ENCODE measurements around the gene NCMAP. TPM values are rescaled to one million over a fixed set of nuclear protein-coding genes. Genes with fewer than 3 reads are reported as not detected.

Gene NCMAP
- total RNA-seq, 2 experiments from 2014 or later = 0.11 to 0.20 TPM

DNA sequence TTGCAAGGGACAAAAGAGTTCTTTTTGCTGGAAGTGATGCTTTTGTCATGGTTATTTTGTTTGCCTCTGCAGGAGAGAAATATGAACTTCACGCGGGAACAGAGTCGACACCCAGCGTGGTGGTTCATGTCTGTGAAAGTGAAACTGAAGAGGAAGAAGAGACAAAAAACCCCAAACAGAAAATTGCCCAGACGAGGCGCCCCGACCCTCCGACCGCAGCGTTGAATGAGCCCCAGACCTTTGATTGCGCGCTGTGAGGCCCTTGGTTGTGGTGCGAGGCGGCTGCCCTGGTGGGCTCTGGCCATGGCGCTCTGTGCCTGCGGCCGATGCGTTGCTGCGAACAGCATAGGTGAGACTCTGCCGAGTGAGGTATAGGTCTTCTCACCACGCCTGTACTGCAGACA lies 20.9 kb upstream of the NCMAP start:
- Mint-ChIP-seq H3K4me1 (ENCODE audit: low read depth) (peaks cover 63% of the 10 kb centered on the region), H3K27me3 (no peaks in the 10 kb centered on the region)

DNA sequence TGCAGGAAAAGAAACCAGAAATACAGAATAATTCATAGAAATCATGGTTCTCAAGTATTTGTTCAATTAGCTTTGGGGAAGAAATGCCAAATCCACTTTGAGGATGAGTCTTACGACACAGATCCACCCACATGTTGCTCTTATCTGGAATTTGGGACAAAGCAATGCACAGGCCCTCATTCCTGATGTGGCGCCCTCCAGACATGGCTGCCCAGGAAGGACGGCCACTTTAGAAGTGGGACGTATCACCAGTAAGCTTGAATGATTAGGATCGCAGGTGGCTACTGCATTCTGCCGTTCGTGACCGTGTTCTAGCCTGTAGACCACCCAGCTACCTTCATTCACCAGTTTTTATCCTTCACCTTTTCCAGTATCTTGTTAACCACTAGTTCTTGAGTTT lies 20.1 kb upstream of the NCMAP start:
- ATAC-seq = no peak
- intact Hi-C loops (cut with micrococcal nuclease) = loop anchor here (5.0 to 10.0 kb wide), 3 partner anchors 33 to 118 kb away; partner anchors contain the start of genes NIPAL3 and RCAN3
- Mint-ChIP-seq H3K27ac (peak overlapping the region; percentile 98), H3K4me3 (peak overlapping the region; percentile 72), H3K27me3 (no peaks in the 10 kb centered on the region), H3K4me1 (ENCODE audit: low read depth) (peaks cover 68% of the 10 kb centered on the region), H3K9me3 (peaks cover 5% of the 10 kb centered on the region), H3K36me3 (ENCODE audit: low read depth) (peaks cover 66% of the 10 kb centered on the region)
- CTCF ChIA-PET = interaction anchor here (0.8 to 3.7 kb wide), 15 partner anchors 10 to 345 kb away, joined by 3 to 35 read pairs (median 4); partner anchors contain the start of genes NIPAL3 and RCAN3
- POLR2A ChIA-PET = interaction anchor here (0.6 to 1.8 kb wide), 21 partner anchors 10 to 144 kb away, joined by 3 to 8 read pairs (median 4); partner anchors contain the start of genes NIPAL3, RCAN3 and SRRM1
- TF ChIP-seq, protein P1, sequence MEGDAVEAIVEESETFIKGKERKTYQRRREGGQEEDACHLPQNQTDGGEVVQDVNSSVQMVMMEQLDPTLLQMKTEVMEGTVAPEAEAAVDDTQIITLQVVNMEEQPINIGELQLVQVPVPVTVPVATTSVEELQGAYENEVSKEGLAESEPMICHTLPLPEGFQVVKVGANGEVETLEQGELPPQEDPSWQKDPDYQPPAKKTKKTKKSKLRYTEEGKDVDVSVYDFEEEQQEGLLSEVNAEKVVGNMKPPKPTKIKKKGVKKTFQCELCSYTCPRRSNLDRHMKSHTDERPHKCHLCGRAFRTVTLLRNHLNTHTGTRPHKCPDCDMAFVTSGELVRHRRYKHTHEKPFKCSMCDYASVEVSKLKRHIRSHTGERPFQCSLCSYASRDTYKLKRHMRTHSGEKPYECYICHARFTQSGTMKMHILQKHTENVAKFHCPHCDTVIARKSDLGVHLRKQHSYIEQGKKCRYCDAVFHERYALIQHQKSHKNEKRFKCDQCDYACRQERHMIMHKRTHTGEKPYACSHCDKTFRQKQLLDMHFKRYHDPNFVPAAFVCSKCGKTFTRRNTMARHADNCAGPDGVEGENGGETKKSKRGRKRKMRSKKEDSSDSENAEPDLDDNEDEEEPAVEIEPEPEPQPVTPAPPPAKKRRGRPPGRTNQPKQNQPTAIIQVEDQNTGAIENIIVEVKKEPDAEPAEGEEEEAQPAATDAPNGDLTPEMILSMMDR (IDR thresholded peaks at IDR 0.05) = no peak
- no peak for DNase-seq

More for the DNA sequence above, 20.9 kb upstream of the NCMAP start:
- CTCF ChIA-PET = interaction anchor here (0.8 to 3.7 kb wide), 12 partner anchors 9 to 345 kb away, joined by 3 to 35 read pairs (median 6); partner anchors contain the start of genes NIPAL3 and RCAN3
- H3K36me3 Mint-ChIP-seq (ENCODE audit: low read depth) = peaks cover 64% of the 10 kb centered on the region
- peak; percentile 77 for ATAC-seq
- peak overlapping the region; percentile 72 for H3K4me3 Mint-ChIP-seq
- intact Hi-C loops (cut with micrococcal nuclease) = loop anchor here (5.0 to 10.0 kb wide), 3 partner anchors 33 to 118 kb away; partner anchors contain the start of genes NIPAL3 and RCAN3
- peak overlapping the region; percentile 98 for H3K27ac Mint-ChIP-seq
- peak; percentile 90 for DNase-seq
- peaks cover 5% of the 10 kb centered on the region for H3K9me3 Mint-ChIP-seq
- POLR2A ChIA-PET = interaction anchor here (0.7 to 1.8 kb wide), 14 partner anchors 9 to 143 kb away, joined by 3 to 8 read pairs (median 5); partner anchors contain the start of genes NIPAL3 and SRRM1
- TF ChIP-seq, protein P1 (IDR thresholded peaks at IDR 0.05) = no peak

DNA sequence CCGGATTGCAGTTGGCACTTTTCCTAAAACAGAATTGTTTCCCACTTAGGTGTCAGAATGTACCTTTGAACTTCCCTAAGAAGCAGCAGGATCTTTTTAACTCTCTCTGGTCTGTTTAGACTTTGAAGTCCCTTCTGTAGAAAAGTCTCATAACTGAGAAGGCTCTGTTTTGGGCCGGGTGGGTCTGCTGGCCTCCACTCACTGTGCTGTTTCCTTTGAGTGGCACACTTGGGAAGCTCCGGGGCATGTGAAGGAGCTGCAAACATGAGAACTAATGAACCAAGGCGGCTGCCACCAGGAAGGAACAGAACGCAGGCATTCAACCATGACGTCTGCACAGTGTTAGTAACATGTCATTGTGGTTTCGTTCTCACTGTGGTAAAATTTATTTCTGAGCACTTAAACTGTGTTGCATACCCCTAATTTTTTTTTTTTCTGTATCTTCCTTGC lies 19.5 kb upstream of the NCMAP start:
- Mint-ChIP-seq H3K27ac (peak overlapping the region; percentile 98), H3K4me1 (ENCODE audit: low read depth) (peaks cover 71% of the 10 kb centered on the region), H3K27me3 (no peaks in the 10 kb centered on the region), H3K36me3 (ENCODE audit: low read depth) (peaks cover 63% of the 10 kb centered on the region), H3K9me3 (peaks cover 5% of the 10 kb centered on the region), H3K4me3 (peak overlapping the region; percentile 72)
- ATAC-seq (peak; percentile 61), DNase-seq (peak; percentile 84)
- intact Hi-C loops (cut with micrococcal nuclease) = loop anchor here (5.0 to 10.0 kb wide), 3 partner anchors 34 to 119 kb away; partner anchors contain the start of genes NIPAL3 and RCAN3
- ChIA-PET CTCF (interaction anchor here (0.9 to 3.7 kb wide), 10 partner anchors 10 to 152 kb away, joined by 3 to 35 read pairs (median 10); partner anchors contain the start of genes NIPAL3 and RCAN3), POLR2A (interaction anchor here (0.8 to 1.8 kb wide), 14 partner anchors 9 to 144 kb away, joined by 3 to 8 read pairs (median 5); partner anchors contain the start of gene SRRM1)
- TF ChIP-seq, protein P1 (IDR thresholded peaks at IDR 0.05) = no peak

DNA sequence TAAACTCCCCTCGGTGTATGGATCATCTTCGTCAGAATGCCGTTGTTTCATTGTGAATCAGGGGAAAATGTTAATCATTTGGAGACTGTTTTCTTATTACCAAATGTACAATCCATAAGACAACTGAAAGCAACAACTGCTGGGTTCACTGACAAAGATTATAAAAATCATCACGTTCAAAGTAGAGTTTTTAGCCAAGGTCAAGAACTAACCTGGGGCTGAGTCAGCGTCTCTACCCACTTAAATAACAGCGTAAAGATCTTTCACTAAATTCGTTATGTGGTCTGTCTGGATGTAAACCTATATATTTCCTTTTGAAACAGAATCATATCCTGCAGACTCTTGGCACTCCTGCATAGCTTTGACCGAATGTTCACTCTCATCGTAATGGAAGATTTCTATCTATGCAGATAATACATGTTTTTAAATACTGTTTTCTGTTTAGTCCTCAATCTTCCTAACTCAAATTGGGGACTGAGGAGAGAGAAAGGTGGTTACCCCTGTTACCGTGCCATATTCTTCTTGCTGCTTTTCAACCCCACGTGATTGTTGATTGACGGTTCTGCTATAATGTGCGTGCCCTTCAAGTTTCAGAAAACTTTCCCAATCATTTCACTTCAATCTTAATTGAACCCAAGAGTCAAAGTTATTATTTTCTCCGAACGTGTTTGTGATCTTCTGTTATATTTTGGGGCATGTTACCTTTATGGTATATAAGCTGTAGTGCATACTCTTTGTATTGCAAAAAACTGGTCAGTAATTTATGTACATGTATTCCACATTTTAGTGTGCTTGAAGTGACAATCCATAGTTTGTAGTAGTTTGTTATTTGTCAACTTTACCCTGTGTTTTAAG lies 15.6 kb upstream of the NCMAP start:
- POLR2A ChIA-PET = interaction anchor here (1.3 to 2.1 kb wide), 6 partner anchors 38 to 131 kb away, joined by 3 to 12 read pairs (median 4); partner anchors contain the start of genes NIPAL3 and RCAN3

More for the DNA sequence above, 15.6 kb upstream of the NCMAP start:
- no peaks in the 10 kb centered on the region for H3K27me3 Mint-ChIP-seq
- H3K36me3 Mint-ChIP-seq (ENCODE audit: low read depth) = peaks cover 30% of the 10 kb centered on the region
- ATAC-seq (peak; percentile 19), DNase-seq (peak; percentile 52)
- intact Hi-C loops (cut with micrococcal nuclease) = loop anchor here (5.0 to 10.0 kb wide), 2 partner anchors 47 to 95 kb away; no protein-coding TSS in a partner anchor
- H3K27ac Mint-ChIP-seq = peak overlapping the region; percentile 84
- CTCF ChIA-PET = interaction anchor here (0.8 to 6.4 kb wide), 11 partner anchors 10 to 341 kb away, joined by 3 to 38 read pairs (median 7); partner anchors contain the start of genes NIPAL3, SRRM1 and STPG1
- H3K9me3 Mint-ChIP-seq = no peaks in the 10 kb centered on the region
- peak overlapping the region; percentile 48 for H3K4me3 Mint-ChIP-seq
- TF ChIP-seq, protein P1 (IDR thresholded peaks at IDR 0.05) = no peak
- H3K4me1 Mint-ChIP-seq (ENCODE audit: low read depth) = peaks cover 65% of the 10 kb centered on the region

All from activated CD8-positive, alpha-beta T cell treated with anti-CD3 and anti-CD28 coated beads for 36 hours (primary cell).